Measurements from ENCODE around the gene TBC1D4. TPM values are rescaled to one million over a fixed set of nuclear protein-coding genes. Genes with fewer than 3 reads are reported as not detected.
A peak's percentile ranks its signal among the peaks of the same experiment; 100 is the strongest.
"Not testable (repeated sequence)": the region's sequence is repeated elsewhere in the genome, so short reads cannot be mapped to it uniquely, and the experiment has no call there.

Gene TBC1D4
- total RNA-seq, 1 donor = 6.5 TPM

DNA sequence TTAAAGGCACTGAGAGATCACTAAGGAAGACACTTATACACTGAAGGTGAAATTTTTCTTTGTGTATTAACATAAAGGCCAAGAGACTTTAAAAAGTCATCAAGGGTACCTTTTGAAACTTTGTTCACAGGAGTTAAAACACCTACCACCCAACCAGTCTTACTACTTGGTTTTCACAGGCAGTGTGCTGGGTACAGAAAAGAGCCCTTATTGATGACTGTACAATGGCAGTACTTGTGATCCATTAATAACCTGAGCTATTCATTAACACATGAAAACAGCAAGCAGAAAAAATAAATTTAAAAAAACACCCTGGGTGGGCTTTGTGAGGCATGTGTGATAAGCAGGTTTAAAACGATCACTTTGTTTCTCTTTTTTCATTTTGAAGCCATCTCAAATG is 148.9 kb downstream of the TBC1D4 start:
- DNase-seq (ENCODE audit: low read depth in 2 of 3, low spot score in 2 of 3) = no peak

DNA sequence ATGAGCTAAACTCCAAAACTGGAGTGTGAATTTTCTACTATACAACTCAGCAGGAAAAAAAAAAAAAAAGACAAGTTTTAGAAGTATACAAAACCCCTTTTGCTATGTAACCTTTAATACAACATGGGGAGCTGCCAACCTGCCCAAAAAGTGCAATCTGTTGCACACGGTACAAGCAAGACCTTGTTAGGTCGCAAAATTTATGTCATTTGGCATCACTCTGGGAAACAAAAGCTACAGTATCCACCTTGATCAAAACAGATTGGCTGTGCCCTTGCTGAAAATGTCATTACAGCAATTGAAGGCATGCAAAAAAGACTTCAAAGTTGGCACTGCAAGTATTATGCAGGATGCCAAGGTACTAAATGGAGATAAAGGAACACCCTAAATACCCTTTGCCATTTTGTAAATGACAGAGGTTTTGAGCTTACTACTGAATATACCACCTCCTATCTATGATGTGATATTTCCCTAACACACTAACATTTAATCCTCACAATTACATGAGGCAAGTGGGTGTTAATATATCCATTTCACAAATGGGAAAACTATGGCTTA is 150.1 kb downstream of the TBC1D4 start:
- DNase-seq (ENCODE audit: low read depth in 2 of 3, low spot score in 2 of 3) = no peak

DNA sequence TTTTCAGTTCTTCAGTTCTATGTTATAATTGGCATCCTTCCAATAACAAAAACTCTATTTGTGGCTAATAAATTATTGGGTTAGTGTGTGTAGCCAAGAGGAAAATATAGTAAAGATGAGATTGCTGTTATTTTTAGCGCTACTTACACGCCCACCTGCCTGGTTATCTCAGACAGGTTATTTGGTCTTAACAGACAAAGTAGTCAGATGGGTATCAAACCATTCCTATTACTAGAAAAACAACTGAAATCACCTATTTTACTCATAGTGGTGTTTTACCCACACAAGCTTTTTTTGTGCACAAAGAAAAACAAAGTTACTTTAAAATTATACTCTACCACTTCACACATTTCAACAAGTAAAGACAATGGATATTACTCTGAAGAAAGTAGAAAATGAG is 151.2 kb downstream of the TBC1D4 start:
- DNase-seq (ENCODE audit: low read depth in 2 of 3, low spot score in 2 of 3) = no peak

DNA sequence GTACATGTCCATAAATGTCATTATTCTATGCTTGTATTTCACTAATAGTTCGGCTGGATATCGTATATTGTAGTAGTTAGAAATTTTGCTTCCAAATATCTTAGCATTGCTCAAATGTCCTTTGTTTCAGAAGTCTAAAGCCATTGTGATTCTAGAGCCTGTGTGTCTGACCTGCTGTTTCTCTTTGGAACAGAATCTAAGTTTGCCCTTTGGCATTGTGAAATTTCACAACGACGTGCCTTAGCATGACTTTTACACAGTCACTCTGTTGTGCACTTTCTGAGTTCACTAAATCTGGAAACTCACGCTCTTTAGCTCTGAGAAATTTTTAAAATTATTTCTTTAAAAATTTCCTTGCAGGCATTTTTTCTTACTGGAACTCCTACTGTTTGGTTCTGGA is 152.2 kb downstream of the TBC1D4 start:
- DNase-seq (ENCODE audit: low read depth in 2 of 3, low spot score in 2 of 3) = no peak

DNA sequence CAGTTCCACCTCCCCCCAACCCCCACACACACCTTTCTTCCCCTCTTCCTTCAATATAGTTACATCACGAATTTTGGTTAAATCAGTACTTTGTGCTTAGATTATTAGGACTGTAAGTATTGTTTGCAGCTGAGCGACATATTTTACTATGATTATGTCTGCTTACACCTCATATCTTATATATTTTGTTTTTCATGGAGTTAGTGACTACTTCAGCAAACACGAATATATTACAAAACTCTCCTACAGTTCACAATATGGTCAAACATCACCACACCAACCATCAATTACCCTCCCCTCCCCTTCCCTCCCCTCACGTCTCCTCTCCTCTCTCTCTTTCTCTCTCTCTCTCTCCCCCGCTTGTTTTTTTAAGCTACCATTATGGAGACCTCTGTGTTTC is 152.9 kb downstream of the TBC1D4 start:
- no peak for DNase-seq (ENCODE audit: low read depth in 2 of 3, low spot score in 2 of 3)

DNA sequence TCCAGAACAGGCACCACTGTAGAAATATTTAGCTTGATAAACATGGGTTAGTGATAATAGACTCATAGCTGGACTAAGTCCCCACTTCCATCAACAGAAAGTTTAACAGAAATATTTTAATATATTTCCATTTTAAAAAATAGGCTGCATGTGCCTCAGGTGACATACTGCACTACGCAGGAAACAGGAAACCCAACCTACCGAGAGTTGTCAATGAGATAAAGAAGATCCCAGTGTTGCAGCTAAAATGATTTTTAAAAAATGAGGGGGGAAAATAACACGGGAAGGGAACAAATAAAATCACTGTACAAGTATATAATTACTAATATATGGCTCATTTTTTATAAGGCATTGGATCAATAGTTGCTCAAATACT is 154.8 kb downstream of the TBC1D4 start:
- DNase-seq (ENCODE audit: low read depth in 2 of 3, low spot score in 2 of 3) = no peak

DNA sequence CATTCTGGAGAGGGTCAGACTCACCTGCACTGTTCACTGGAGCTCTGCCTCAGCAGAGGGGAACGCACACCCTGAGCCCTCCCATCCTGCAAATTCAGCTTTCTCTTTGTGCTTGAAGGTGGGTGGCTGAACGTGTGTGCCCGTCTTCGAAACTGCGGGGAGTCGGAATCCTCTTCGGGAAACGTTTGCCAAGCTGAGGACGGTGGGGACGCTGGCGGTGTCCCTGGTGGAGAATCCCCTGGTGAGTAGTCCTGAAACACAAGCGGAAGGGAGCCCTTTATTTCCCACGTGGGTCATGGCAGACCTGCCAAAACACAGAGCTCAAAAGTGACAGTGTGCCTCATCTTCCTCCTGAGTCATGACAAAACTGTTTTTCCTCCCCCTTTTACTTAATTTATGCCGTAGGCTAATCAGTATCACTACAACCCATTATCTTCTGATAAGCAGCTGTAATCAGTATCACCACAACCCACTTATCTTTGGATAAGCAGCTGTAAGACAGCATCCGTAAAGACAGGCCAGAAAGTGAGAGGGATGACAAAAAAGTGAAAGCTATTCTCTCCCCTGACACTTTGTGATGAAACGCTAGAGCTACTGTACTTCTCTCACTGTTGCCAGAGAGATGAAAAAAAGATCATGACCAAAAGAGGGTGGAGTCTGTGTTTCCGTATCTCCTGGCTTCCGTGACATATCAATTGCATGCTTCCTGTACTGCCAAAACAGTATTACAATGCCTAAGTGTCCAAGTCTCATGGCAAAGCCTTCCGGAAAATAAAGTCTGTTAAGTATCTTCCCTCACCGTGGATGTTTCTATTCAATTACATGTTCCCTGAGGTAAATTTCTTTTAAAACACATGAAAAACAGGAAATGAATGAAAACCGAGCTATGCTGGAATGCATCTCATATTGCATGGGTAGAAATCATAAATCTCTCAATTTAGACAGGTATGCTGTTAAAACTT is 155.5 kb downstream of the TBC1D4 start:
- peak; percentile 44 to 91 (median 72) for DNase-seq (ENCODE audit: low read depth in 2 of 3, low spot score in 2 of 3)

DNA sequence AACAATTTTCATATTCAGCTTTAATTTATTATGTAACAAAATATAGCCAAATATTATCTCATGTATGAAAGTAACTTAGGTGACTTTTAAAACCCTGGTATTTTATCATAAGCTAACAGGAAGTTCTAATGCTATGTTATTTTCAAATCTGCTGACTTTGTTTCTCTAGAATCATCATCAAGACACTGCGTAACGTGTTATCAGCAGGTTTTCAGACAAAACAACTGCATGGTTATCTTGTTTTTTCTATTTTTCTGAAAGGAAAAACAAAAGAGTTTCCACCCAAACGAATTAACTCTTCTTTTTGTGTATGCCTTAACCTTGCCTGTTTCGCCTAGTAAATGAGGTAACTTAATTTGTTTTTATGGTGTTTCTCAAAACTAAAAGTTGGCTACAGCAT is 156.3 kb downstream of the TBC1D4 start:
- no peak for DNase-seq (ENCODE audit: low read depth in 2 of 3, low spot score in 2 of 3)

DNA sequence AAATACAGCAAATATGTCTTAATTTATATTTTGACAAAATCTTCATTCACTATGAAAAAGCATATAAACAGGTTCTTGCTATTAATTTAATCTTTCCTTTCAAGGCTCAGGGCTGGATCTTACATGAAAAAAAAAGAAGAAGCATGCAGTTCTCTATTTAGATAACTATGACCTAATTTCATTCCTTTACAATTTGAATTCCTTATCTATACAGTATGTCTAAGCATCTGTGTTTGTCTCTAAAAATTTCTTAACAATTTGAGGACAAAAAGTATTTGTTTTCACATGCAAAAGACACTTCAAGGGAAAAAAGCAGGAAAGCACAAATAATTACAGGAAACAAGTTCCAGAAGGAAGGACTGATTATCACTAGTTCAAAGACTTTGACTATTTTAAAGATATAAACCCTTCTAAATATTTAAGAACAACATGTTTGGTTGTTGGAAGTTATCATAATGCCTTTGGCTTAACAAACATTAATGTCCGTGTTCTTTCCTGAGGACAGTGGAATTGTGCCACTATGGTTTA is 157.5 kb downstream of the TBC1D4 start:
- DNase-seq (ENCODE audit: low read depth in 2 of 3, low spot score in 2 of 3) = no peak

DNA sequence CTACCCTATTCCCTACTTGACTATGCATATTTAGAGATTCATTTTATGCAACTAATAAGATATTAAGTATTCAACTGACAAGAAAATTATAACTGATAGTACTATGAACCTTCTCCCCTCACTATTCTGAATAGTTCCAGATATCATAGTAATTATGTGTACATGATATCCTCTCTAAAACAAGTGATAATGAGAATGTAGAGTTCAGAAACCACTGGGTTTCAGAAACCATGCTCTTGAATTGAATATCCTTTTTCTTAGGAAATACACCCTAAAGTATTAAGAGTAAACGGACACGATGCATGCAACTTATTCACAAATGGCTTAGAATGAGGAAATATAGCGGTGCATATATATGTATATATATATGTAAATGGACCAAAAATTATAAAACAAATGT is 160.9 kb downstream of the TBC1D4 start:
- no peak for DNase-seq (ENCODE audit: low read depth in 2 of 3, low spot score in 2 of 3)

DNA sequence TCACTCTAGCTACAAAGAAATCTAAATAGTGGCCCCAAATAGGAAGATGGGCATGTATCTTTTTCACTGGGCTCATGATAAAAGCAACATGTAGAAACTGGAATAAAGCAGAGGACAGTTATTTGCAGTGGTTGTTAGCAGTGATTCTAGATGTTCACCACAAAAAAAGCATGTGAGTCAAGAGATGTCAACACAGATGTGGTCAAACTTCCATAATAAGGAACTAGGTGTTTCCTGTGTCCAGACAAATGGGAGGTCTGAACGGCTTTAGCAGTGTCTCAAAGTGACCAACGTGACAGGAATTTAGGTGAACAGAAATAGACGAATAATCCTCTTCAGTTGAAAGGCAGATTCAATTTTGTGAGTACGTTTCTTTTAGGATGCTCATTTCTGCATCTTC is 162.7 kb downstream of the TBC1D4 start:
- DNase-seq (ENCODE audit: low read depth in 2 of 3, low spot score in 2 of 3) = no peak

DNA sequence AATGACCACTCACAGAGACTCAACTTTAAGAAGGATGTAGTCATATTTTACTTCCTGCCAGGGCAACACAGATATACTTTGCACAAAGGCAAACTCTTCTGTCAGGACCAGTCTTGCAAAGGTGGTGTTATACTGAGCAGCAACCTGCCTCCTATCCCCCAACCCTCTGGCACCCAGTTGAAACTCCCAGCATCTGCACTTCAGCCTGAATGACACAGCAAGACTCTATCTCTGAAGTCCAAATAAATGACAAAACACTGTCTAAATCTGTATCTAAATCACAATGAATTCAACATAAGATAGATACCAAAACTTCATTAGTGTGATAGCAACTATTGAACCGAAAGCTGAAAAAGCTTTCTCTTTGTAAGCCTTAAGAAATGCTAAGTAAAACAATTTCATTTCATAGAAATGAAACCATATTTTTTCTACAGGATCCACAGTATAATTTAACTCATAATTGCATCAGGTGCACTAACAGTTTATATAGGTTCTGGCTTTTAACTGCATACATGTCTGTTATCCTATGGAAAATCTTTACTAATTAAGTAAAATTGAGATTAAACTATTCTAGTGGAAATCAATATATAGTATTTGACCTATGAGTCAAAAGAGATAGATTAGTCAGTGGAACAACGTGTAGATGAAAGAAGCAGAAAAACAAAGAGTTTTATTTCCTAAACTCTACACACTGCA is 163.7 kb downstream of the TBC1D4 start:
- no peak for DNase-seq (ENCODE audit: low read depth in 2 of 3, low spot score in 2 of 3)

DNA sequence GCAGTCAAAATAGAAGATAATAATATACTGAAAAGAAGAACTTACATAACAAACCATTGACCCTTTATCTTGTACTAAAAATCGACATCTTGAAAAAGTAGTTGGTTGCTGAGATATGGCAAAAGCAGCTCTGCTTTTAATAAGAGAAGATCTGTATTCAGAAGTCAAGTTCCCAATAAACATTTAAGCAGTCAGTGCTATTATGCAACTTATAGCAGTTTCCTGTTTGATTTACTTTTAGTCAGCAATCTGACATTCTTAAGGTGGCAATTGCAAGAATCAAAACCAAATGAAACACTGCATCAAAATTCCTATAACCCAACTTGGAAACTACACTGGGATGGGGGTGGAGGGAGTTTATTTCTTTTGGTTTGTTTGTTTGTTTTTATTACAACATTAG is 165.5 kb downstream of the TBC1D4 start:
- DNase-seq (ENCODE audit: low read depth in 2 of 3, low spot score in 2 of 3) = no peak

DNA sequence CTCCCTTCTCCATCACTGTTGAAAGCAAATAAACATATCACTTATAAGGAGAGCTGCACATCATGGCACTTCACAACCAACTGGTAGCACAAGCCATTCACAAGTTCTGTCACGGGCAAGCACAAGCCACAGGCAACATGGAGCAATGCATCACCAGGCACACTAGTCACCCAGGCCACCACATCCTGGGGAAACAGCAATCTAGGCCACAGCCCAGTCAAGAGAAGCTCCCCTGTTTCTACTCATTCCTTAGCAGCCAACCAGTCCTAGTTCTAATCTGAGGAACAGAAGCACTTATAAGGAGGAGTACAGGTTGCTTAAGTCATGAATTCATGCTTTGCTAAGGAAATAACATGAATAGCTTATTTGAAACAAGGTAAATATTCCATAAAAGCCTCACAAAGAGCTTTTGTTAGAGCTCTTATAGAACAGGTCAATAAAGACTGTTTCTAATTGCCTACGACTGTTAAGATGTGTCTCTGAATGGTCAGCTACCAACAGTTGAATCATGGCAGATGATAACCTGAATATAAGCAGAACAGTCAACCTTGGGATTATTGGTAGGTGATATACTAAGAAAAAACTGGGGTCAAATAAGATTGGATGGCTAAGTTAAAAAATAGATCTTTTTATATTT is 169.0 kb downstream of the TBC1D4 start:
- DNase-seq (ENCODE audit: low read depth in 2 of 3, low spot score in 2 of 3) = no peak

DNA sequence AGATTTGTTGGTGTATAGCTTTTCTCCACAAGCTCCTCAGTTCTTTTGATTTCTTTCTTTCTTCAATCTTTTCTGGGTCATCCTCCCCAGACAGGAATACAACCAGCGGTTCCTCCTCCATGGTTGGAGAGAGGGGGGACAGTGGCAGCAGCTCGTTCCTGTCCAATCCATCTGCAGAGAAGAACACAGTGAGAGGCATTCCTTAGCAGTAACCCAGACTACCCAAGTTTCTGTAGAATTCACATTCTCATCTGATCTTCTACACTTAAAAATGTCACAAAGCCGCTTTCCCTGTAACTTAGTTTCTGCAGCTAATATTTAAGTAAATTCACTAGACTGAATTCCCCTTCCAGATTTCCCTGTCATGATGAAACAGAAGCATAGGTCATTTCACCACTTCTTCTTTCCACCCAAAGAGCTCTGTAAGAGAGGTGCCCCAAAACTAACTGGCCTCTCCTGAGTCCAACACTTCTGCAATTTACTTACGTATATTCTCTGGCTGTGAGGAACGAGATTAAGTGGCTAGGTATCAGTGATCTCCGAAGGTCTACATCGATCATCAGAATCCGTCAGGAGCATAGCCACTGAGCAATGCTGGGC is 171.9 kb downstream of the TBC1D4 start:
- no peak for DNase-seq (ENCODE audit: low read depth in 2 of 3, low spot score in 2 of 3)

DNA sequence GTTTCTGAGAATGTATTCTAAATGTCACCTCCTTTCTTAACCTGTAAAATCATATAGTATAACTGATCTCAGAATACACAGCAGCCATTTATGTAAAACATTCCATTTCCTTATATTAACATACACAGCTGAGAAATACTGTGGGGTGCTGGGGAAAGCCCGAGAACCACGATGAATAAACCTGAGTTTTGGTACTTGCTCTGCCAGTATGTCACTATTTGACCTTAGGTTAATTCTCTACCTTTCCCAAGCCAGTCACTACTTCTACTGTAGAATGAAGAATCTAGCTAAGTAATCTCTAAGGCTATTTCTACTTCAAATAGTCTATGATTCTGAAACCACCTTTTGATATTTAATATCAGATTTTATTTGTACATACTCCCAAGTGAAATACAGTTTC is 173.7 kb downstream of the TBC1D4 start:
- no peak for DNase-seq (ENCODE audit: low read depth in 2 of 3, low spot score in 2 of 3)

DNA sequence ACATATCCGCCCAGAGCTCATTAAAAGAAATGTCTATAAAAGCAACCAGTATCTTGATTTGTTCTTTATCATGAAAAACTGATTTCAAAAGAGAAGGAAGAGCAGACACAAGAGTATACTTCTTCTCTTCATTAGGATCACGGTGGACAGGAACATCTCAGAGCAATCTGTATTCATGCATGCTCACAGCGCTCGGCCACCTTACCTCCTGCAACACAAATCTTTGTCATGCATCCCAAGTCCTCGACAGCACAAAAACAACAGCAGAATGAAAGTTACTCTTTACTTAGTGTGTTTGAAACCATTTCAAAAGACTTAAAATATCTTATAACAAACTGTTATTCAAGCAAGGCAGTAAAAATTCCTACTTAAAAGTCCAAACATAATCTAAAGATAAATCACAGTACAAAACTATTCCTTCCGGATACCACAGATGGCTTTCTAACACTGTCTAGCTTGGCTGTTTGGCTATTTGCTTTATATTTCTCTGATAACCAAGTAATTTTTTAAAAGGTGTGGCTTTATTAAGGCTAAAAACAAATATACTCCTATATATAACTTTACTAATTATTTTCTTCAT is 174.5 kb downstream of the TBC1D4 start:
- DNase-seq (ENCODE audit: low read depth in 2 of 3, low spot score in 2 of 3) = no peak

DNA sequence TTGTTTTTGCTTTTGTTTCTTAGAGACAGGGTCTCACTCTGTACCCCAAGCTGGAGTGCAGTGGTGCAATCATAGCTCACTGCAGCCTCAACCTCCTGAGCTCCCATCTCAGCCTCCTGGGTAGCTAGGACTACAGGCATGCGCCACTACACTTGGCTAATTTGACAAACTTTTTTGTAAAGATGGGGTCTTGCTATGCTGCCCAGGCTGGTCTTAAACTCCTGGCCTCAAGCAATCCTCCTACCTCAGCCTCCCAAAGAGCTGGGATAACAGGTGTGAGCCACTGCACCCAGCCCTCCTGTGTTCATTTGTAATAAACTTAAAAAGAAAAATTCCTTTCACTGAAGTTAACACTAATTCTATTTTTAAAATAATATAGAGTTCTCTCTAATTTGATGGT is 175.0 kb downstream of the TBC1D4 start:
- not testable (repeated sequence) for DNase-seq (ENCODE audit: low read depth in 2 of 3, low spot score in 2 of 3)

DNA sequence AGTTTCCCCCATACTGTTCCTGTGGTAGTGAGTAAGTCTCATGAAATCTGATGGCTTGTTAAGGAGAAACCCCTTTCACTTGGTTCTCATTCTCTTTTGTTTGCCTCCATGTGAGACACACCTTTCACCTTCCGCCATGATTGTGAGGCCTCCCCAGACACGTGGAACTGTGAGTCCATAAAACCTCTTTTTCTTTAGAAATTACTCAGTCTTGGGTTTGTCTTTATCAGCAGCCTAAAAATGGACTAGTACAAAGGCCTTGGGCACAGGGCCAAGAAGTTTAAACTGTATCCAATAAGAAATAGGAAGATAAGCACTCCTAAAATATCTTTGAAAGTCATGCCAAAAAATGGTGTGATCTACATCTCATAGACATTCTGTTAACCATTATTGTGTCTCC is 176.9 kb downstream of the TBC1D4 start:
- DNase-seq (ENCODE audit: low read depth in 2 of 3, low spot score in 2 of 3) = no peak

DNA sequence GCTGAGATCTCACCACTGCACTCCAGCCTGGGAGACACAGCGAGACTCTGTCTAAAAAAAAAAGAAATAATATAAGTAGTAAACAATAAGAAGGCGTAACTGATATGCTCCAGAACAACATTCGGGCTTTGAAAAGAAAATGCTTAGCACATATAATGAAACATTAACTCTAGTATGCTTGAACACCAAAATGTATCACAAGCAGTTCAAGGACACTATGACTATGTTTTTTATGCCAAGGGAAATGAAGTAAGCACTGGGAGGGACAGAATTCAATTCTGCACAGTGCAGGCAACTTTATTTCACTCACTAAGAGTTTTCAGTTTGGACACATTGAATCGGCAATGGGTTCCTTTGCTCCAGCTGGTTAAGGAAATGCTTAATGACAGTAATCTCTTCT is 178.7 kb downstream of the TBC1D4 start:
- no peak for DNase-seq (ENCODE audit: low read depth in 2 of 3, low spot score in 2 of 3)
